ENCODE data around the gene CTAGE15. TPM values are rescaled to one million over a fixed set of nuclear protein-coding genes. Genes with fewer than 3 reads are reported as not detected.
"Not testable (repeated sequence)": the region's sequence is repeated elsewhere in the genome, so short reads cannot be mapped to it uniquely, and the experiment has no call there.

CTAGE15 gene
- total RNA-seq, 2 experiments from 2014 or later: 0.25 to 0.47 TPM

DNA sequence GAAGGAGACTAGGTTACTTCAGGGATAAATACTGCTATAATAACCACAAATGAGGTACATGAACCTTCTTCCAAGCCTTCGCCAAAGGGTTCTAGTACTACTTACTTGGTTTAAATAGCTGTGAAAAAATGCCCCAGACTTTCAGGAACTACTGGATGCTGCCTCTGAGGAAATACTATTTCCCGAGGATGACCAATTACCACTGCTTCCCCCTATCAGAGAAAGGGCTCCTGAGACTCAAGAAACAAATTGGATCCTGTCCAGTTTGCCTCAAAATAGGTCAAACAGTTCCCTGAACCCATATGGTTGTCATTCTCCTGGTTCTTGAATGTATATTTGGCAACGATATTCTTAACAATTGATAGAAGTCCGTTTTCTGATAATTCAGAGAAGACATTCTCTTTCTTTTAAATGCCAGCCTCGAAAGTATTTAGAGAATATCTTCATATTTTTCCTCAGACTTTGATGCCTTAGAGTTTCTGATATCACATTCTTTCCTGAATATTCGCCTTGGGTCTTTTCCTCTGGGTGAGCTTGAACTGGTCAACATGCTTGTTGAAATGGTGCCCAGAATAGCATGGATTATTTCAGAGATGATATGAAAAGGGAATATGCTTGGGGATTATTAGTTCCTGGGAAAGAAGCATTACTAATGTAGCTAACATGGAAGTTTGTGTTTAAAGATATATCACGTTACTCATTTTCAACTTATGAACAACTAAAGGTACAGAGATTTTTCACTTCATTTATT, 28.1 kb upstream of the CTAGE15 start:
- H3K4me1 Mint-ChIP-seq (ENCODE audit: low read depth); H3K27ac Mint-ChIP-seq; H3K4me1 ChIP-seq (ENCODE audit: insufficient read depth, low read length); H3K36me3 Mint-ChIP-seq (ENCODE audit: low read depth); H3K27me3 Mint-ChIP-seq; POLR2A ChIA-PET; H3K9me3 ChIP-seq (ENCODE audit: control insufficient read depth in 1 of 2, insufficient read depth in 1 of 2, low read length in 2 of 2); intact Hi-C loops (cut with DNase I, micrococcal nuclease); ATAC-seq (ENCODE audit: poor library complexity); H3K4me3 Mint-ChIP-seq; CTCF ChIA-PET; H3K36me3 ChIP-seq (ENCODE audit: insufficient read depth, low read length); H3K4me3 ChIP-seq (ENCODE audit: low read length); H3K27ac ChIP-seq (ENCODE audit: low read depth in 1 of 2, low read length in 2 of 2); DNase-seq; H3K27me3 ChIP-seq (ENCODE audit: control insufficient read depth in 1 of 2, insufficient read depth in 2 of 2, low read length in 2 of 2); H3K9me3 Mint-ChIP-seq: not testable (repeated sequence)

DNA sequence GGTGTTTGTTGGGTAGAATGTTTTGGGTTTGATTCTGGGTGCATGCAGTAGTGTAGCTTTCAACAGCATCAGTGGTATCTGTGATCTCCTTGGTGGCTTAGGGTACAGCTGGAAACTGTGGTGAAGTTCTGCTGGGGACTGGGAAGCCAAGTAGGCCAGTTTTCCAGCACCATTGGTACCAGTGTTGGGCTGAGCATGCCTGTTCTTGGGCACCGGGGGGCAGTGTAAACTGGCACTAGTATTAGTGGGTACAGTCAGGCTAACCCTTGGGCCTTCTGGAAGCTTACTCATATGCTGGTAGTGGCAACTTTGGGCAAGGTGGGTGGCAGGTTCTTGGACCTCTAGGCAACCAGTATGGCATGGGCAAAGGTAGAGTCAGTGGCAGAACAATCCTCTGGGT, 15.6 kb upstream of the CTAGE15 start:
- intact Hi-C loops (cut with DNase I, micrococcal nuclease); H3K9me3 Mint-ChIP-seq; CTCF ChIA-PET; H3K4me1 ChIP-seq (ENCODE audit: insufficient read depth, low read length); H3K4me3 Mint-ChIP-seq; H3K27ac ChIP-seq (ENCODE audit: low read depth in 1 of 2, low read length in 2 of 2); H3K27ac Mint-ChIP-seq; H3K4me3 ChIP-seq (ENCODE audit: low read length); H3K36me3 Mint-ChIP-seq (ENCODE audit: low read depth); H3K9me3 ChIP-seq (ENCODE audit: control insufficient read depth in 1 of 2, insufficient read depth in 1 of 2, low read length in 2 of 2); H3K36me3 ChIP-seq (ENCODE audit: insufficient read depth, low read length); DNase-seq; H3K4me1 Mint-ChIP-seq (ENCODE audit: low read depth); H3K27me3 ChIP-seq (ENCODE audit: control insufficient read depth in 1 of 2, insufficient read depth in 2 of 2, low read length in 2 of 2); POLR2A ChIA-PET; H3K27me3 Mint-ChIP-seq; ATAC-seq (ENCODE audit: poor library complexity): not testable (repeated sequence)

DNA sequence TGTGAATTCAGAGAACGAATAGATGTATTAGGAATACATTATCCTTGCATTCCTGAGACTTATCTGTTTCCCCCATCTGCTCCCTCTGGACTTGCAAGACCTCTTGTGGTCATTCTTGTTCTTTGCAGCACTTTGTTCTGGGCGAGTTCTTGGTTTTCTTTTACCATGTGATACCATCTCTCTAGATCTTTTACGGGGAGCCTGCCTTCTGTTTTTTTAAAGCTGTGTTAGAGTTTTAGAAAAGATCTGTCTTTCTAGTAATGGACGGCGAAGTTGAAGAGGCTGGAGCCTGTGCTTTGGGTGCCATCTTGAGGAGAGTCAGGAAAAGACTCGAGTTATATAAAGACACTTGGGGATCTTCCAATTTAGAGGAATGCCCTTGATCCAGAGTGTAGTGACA, 8.3 kb upstream of the CTAGE15 start:
- H3K27ac Mint-ChIP-seq; H3K27me3 Mint-ChIP-seq; H3K9me3 Mint-ChIP-seq; intact Hi-C loops (cut with DNase I, micrococcal nuclease); H3K4me3 Mint-ChIP-seq; H3K4me1 ChIP-seq (ENCODE audit: insufficient read depth, low read length); H3K4me3 ChIP-seq (ENCODE audit: low read length); H3K27me3 ChIP-seq (ENCODE audit: control insufficient read depth in 1 of 2, insufficient read depth in 2 of 2, low read length in 2 of 2); DNase-seq; H3K27ac ChIP-seq (ENCODE audit: low read depth in 1 of 2, low read length in 2 of 2); H3K36me3 Mint-ChIP-seq (ENCODE audit: low read depth); CTCF ChIA-PET; H3K9me3 ChIP-seq (ENCODE audit: control insufficient read depth in 1 of 2, insufficient read depth in 1 of 2, low read length in 2 of 2); H3K36me3 ChIP-seq (ENCODE audit: insufficient read depth, low read length); H3K4me1 Mint-ChIP-seq (ENCODE audit: low read depth); POLR2A ChIA-PET: not testable (repeated sequence)
- ATAC-seq (ENCODE audit: poor library complexity): peak; percentile 74

DNA sequence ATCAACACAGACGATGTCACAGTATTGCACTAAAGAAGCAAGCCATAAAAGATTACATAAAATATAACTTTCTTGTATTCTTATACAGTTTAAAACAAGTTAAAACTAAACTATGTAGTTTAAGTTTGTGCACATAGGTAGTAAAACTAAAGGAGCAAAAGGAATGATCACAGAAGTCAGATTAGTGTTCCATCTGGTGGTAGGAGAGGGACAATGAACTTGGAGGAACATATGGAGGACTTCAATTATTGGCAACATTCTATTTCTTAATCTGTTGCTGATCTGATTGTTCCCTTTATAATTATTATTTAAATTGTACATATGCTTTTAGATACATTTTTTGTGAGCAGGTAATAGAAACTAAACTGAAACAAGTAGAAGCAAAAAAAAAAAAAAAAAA, 5.6 kb upstream of the CTAGE15 start:
- H3K9me3 ChIP-seq (ENCODE audit: control insufficient read depth in 1 of 2, insufficient read depth in 1 of 2, low read length in 2 of 2); H3K4me3 Mint-ChIP-seq; H3K36me3 ChIP-seq (ENCODE audit: insufficient read depth, low read length); intact Hi-C loops (cut with DNase I, micrococcal nuclease); H3K36me3 Mint-ChIP-seq (ENCODE audit: low read depth); H3K4me3 ChIP-seq (ENCODE audit: low read length); H3K4me1 Mint-ChIP-seq (ENCODE audit: low read depth); DNase-seq; H3K4me1 ChIP-seq (ENCODE audit: insufficient read depth, low read length); H3K9me3 Mint-ChIP-seq; H3K27me3 ChIP-seq (ENCODE audit: control insufficient read depth in 1 of 2, insufficient read depth in 2 of 2, low read length in 2 of 2); CTCF ChIA-PET; POLR2A ChIA-PET; H3K27me3 Mint-ChIP-seq; H3K27ac Mint-ChIP-seq; H3K27ac ChIP-seq (ENCODE audit: low read depth in 1 of 2, low read length in 2 of 2): not testable (repeated sequence)
- peak; percentile 39 for ATAC-seq (ENCODE audit: poor library complexity)

DNA sequence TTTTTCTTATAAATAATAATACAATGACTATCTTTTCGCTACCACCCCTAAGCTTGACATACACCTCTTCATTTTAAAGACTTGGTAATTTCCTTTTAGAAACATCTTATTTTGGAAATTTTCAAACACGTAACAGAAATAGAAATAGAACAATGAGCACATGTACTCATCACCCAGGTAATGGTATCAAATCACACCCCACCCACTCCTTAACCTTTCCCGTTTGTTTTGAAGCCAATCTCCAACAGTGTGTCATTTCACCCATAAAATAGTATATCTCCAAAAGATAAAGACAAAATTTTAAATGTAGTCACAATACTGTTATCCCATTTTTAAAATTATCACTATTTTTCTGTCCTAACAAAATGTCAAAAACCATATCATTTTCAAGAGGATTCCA, 16.6 kb downstream of the CTAGE15 start:
- ATAC-seq (ENCODE audit: poor library complexity); CTCF ChIA-PET; DNase-seq; intact Hi-C loops (cut with DNase I, micrococcal nuclease); H3K4me3 Mint-ChIP-seq; H3K27me3 ChIP-seq (ENCODE audit: control insufficient read depth in 1 of 2, insufficient read depth in 2 of 2, low read length in 2 of 2); H3K4me3 ChIP-seq (ENCODE audit: low read length); H3K27me3 Mint-ChIP-seq; H3K4me1 Mint-ChIP-seq (ENCODE audit: low read depth); H3K4me1 ChIP-seq (ENCODE audit: insufficient read depth, low read length); H3K36me3 ChIP-seq (ENCODE audit: insufficient read depth, low read length); H3K27ac Mint-ChIP-seq; POLR2A ChIA-PET; H3K36me3 Mint-ChIP-seq (ENCODE audit: low read depth); H3K27ac ChIP-seq (ENCODE audit: low read depth in 1 of 2, low read length in 2 of 2); H3K9me3 ChIP-seq (ENCODE audit: control insufficient read depth in 1 of 2, insufficient read depth in 1 of 2, low read length in 2 of 2); H3K9me3 Mint-ChIP-seq: not testable (repeated sequence)

DNA sequence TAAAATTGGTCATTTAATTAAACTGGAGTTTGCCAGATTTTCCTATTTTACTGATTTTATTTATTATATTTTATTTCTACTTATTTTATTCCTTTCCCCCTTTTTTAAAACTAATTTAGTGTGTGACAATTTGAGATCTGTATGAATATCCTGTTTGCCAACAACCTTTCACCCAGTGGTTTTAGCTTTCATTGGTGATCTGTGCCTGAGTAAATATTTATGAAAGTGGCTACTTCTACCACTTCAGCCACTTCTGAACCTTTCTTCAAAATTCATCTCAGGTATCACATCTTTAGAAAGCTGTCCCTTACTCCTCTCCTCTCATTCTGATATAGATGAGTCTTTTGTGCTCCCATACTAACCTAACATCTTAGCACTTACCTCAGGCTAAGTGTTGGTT, 18.3 kb downstream of the CTAGE15 start:
- POLR2A ChIA-PET; H3K9me3 Mint-ChIP-seq; H3K4me3 ChIP-seq (ENCODE audit: low read length); H3K27ac Mint-ChIP-seq; H3K4me1 Mint-ChIP-seq (ENCODE audit: low read depth); CTCF ChIA-PET; H3K9me3 ChIP-seq (ENCODE audit: control insufficient read depth in 1 of 2, insufficient read depth in 1 of 2, low read length in 2 of 2); ATAC-seq (ENCODE audit: poor library complexity); H3K36me3 Mint-ChIP-seq (ENCODE audit: low read depth); H3K36me3 ChIP-seq (ENCODE audit: insufficient read depth, low read length); H3K4me3 Mint-ChIP-seq; H3K27me3 Mint-ChIP-seq; H3K4me1 ChIP-seq (ENCODE audit: insufficient read depth, low read length); H3K27me3 ChIP-seq (ENCODE audit: control insufficient read depth in 1 of 2, insufficient read depth in 2 of 2, low read length in 2 of 2); DNase-seq; H3K27ac ChIP-seq (ENCODE audit: low read depth in 1 of 2, low read length in 2 of 2); intact Hi-C loops (cut with DNase I, micrococcal nuclease): not testable (repeated sequence)

DNA sequence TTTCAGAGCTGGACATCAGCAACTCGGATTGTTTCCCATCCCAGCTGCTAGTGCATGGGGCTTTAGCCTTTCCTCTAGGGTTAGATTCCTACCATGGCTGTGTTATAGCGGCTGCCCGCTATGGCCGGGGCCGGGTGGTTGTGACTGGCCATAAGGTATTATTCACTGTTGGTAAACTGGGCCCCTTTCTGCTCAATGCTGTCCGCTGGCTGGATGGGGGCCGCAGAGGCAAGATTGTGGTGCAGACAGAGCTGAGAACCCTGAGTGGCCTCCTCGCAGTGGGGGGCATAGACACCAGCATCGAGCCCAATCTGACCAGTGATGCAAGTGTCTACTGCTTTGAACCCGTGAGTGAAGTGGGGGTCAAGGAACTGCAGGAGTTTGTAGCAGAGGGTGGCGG, 26.5 kb downstream of the CTAGE15 start:
- not testable (repeated sequence) for H3K27me3 Mint-ChIP-seq

More for the DNA sequence above, 26.5 kb downstream of the CTAGE15 start:
- H3K4me1 ChIP-seq (ENCODE audit: insufficient read depth, low read length); H3K4me3 ChIP-seq (ENCODE audit: low read length); H3K9me3 ChIP-seq (ENCODE audit: control insufficient read depth in 1 of 2, insufficient read depth in 1 of 2, low read length in 2 of 2); H3K27ac ChIP-seq (ENCODE audit: low read depth in 1 of 2, low read length in 2 of 2); H3K4me3 Mint-ChIP-seq; intact Hi-C loops (cut with DNase I, micrococcal nuclease); H3K4me1 Mint-ChIP-seq (ENCODE audit: low read depth); H3K36me3 Mint-ChIP-seq (ENCODE audit: low read depth); CTCF ChIA-PET; DNase-seq; H3K36me3 ChIP-seq (ENCODE audit: insufficient read depth, low read length); POLR2A ChIA-PET; H3K9me3 Mint-ChIP-seq; H3K27me3 ChIP-seq (ENCODE audit: control insufficient read depth in 1 of 2, insufficient read depth in 2 of 2, low read length in 2 of 2); H3K27ac Mint-ChIP-seq; ATAC-seq (ENCODE audit: poor library complexity): not testable (repeated sequence)
